GM18873 (cell line): Measurements from ENCODE around the gene FOXL3.
"Not testable (repeated sequence)": the region's sequence is repeated elsewhere in the genome, so short reads cannot be mapped to it uniquely, and the experiment has no call there.

ENCODE experiments used
- ATAC-seq: cut with Tn5 transposase; IDR thresholded peaks from one replicate; pipeline ENCODE4 v1.9.1; 2021; ENCODE audit warnings: mild to moderate bottlenecking, moderate library complexity, moderate number of reproducible peaks; ENCODE audit not compliant: unreplicated experiment, low FRiP score

The FOXL3 gene

GRCh38 chr7:254337-255037 lies 35.5 kb upstream of the FOXL3 start:
- no peak for ATAC-seq

GRCh38 chr7:255038-255435 lies 34.9 kb upstream of the FOXL3 start:
- ATAC-seq = no peak

- ATAC-seq = no peak
Observed at GRCh38 chr7:255721-256361, 34.1 kb upstream of the FOXL3 start.

GRCh38 chr7:256461-256940 lies 33.5 kb upstream of the FOXL3 start:
- ATAC-seq = no peak

GRCh38 chr7:256981-257646 lies 32.9 kb upstream of the FOXL3 start:
- ATAC-seq = no peak

GRCh38 chr7:257647-257992 lies 32.4 kb upstream of the FOXL3 start:
- no peak for ATAC-seq

GRCh38 chr7:258476-259190 lies 31.3 kb upstream of the FOXL3 start:
- ATAC-seq = no peak

- no peak for ATAC-seq
Observed at GRCh38 chr7:259191-259505, 30.8 kb upstream of the FOXL3 start.

GRCh38 chr7:259751-260405 lies 30.1 kb upstream of the FOXL3 start:
- ATAC-seq = no peak

GRCh38 chr7:260441-261281 lies 29.3 kb upstream of the FOXL3 start:
- no peak for ATAC-seq

- no peak for ATAC-seq
Observed at GRCh38 chr7:261341-262250, 28.4 kb upstream of the FOXL3 start.

GRCh38 chr7:262251-262572 lies 27.8 kb upstream of the FOXL3 start:
- no peak for ATAC-seq

GRCh38 chr7:262631-263311 lies 27.2 kb upstream of the FOXL3 start:
- not testable (repeated sequence) for ATAC-seq

- not testable (repeated sequence) for ATAC-seq
Observed at GRCh38 chr7:263483-264351, 26.3 kb upstream of the FOXL3 start.

GRCh38 chr7:264541-265191 lies 25.3 kb upstream of the FOXL3 start:
- no peak for ATAC-seq

GRCh38 chr7:265192-265997 lies 24.6 kb upstream of the FOXL3 start:
- no peak for ATAC-seq
